ENCODE results near the gene PTPRK. TPM values are rescaled to one million over a fixed set of nuclear protein-coding genes. Genes with fewer than 3 reads are reported as not detected.

Gene PTPRK
- total and polyA plus RNA-seq, 10 of the 15 experiments (the other 5 are each of a cell fraction or from before 2014, with no cell fraction given) = 0.23 to 1.9 (median 0.55) TPM

GRCh38 chr6:128209771-128210170 is 310.6 kb downstream of the PTPRK start:
- no peaks in the 10 kb centered on the region for H4K20me1 ChIP-seq (ENCODE audit: control insufficient read depth, insufficient read depth)
- no peak overlapping the region for H2AFZ ChIP-seq (ENCODE audit: control insufficient read depth, low read depth, low read length)
- H3K79me2 ChIP-seq (ENCODE audit: control insufficient read depth, insufficient read depth, low read length) = no peaks in the 10 kb centered on the region
- no peaks in the 10 kb centered on the region for H3K36me3 ChIP-seq (ENCODE audit: control insufficient read depth in 2 of 2, insufficient read depth in 2 of 2, low read length in 1 of 2)
- H3K27ac ChIP-seq (ENCODE audit: control insufficient read depth, insufficient read depth) = no peak overlapping the region
- no peak overlapping the region for H3K4me3 ChIP-seq
- in situ Hi-C loops (cut with MboI) = no loop called here
- no peak for TF ChIP-seq ZNF24 (IDR thresholded peaks at IDR 0.05)
- no peak for TF ChIP-seq IRF4 (IDR thresholded peaks at IDR 0.05; ENCODE audit: low read depth, low read length)
- no peak for TF ChIP-seq SUZ12 (IDR thresholded peaks at IDR 0.05; ENCODE audit: unreplicated experiment)
- no peak for TF ChIP-seq ESRRA (IDR thresholded peaks at IDR 0.05; ENCODE audit: low read length)
- TF ChIP-seq RAD21 (IDR thresholded peaks at IDR 0.05; ENCODE audit: insufficient read depth, low read depth, low read length) = no peak
- no peak for TF ChIP-seq ATF7 (IDR thresholded peaks at IDR 0.05; ENCODE audit: low read depth)
- no peak for TF ChIP-seq BCL11A (IDR thresholded peaks at IDR 0.05; ENCODE audit: low read depth, low read length)
- TF ChIP-seq IKZF1 (conservative IDR thresholded peaks at IDR 0.05) = no peak
- no peak for TF ChIP-seq RELA (IDR thresholded peaks at IDR 0.05; ENCODE audit: borderline replicate concordance, partially characterized antibody)
- no peak for TF ChIP-seq POLR2A (IDR thresholded peaks at IDR 0.05; ENCODE audit: low read depth, low read length)
- no peak for TF ChIP-seq GABPA (IDR thresholded peaks at IDR 0.05; ENCODE audit: low read depth)
- no peak for TF ChIP-seq BHLHE40 (IDR thresholded peaks at IDR 0.05; ENCODE audit: borderline replicate concordance in 1 of 2, low read depth in 2 of 2, low read length in 1 of 2)
- no peak for TF ChIP-seq YBX1 (IDR thresholded peaks at IDR 0.05)
- TF ChIP-seq SP1 (IDR thresholded peaks at IDR 0.05; ENCODE audit: low read depth, low read length) = no peak
- ChIA-PET RAD21 (ENCODE audit: unreplicated experiment) (no interaction called here), SMC1A (ENCODE audit: uncharacterized antibody, unreplicated experiment) (no interaction called here), POLR2A (no interaction called here), CTCF (no interaction called here)
- BruUV-seq (replicated peaks) = no TSS peak
- WGBS (ENCODE audit: insufficient coverage, insufficient replicate concordance, low lambda C conversion rate, missing lambda C conversion rate) = 9% methylated on average over 3 of the region's 3 CpGs
- H3K4me1 ChIP-seq (ENCODE audit: control insufficient read depth, insufficient read depth, low read length) = no peaks in the 10 kb centered on the region
- no peak for DNase-seq (ENCODE audit: low read depth, low spot score)
- H3K9ac ChIP-seq (ENCODE audit: control insufficient read depth, insufficient read depth, low read length) = no peak overlapping the region
- no peak for FAIRE-seq
- intact Hi-C loops (cut with micrococcal nuclease; ENCODE audit: unreplicated experiment) = no loop called here
- ATAC-seq = no peak
- no peak overlapping the region for H3K4me2 ChIP-seq (ENCODE audit: control insufficient read depth, insufficient read depth)
- H3K27me3 ChIP-seq (replicated peaks in 1 of 2; ENCODE audit: control insufficient read depth in 2 of 2, insufficient read depth in 2 of 2, low read length in 1 of 2) = no peaks in the 10 kb centered on the region
- H3K9me3 ChIP-seq (replicated peaks; ENCODE audit: control insufficient read depth, insufficient read depth, low read length) = no peaks in the 10 kb centered on the region

All from GM12878 (cell line).